HG03442 (cell line): ENCODE measurements around the gene CDKN2D.

Experiments used
- ATAC-seq: cut with Tn5 transposase; IDR thresholded peaks from one replicate; pipeline ENCODE4 v1.9.1; 2021; ENCODE audit warnings: mild to moderate bottlenecking, moderate library complexity; ENCODE audit not compliant: unreplicated experiment

Gene CDKN2D

DNA sequence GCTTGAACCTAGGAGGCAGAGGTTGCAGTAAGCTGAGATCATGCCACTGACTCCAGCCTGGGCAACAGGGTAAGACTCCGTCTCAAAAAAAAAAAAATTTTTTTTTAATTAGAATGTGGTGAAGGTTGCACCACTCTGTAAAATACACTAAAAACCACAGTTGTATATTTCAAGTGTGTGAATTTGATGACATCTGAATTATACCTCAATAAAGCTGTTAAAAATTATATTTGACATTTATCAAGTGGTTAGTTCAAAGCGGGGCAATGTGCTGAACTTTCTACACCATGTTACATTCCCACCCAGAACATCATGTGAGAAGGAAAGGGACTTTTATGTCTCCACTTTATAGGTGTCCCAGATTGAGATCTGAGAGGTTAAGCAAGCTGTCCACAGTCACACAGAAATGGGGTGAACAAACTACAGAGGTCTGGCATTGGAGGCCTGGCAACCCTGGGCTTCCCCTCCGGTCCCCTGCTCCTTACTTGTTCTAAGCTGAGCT is 45.6 kb downstream of the CDKN2D start:
- no peak for ATAC-seq

DNA sequence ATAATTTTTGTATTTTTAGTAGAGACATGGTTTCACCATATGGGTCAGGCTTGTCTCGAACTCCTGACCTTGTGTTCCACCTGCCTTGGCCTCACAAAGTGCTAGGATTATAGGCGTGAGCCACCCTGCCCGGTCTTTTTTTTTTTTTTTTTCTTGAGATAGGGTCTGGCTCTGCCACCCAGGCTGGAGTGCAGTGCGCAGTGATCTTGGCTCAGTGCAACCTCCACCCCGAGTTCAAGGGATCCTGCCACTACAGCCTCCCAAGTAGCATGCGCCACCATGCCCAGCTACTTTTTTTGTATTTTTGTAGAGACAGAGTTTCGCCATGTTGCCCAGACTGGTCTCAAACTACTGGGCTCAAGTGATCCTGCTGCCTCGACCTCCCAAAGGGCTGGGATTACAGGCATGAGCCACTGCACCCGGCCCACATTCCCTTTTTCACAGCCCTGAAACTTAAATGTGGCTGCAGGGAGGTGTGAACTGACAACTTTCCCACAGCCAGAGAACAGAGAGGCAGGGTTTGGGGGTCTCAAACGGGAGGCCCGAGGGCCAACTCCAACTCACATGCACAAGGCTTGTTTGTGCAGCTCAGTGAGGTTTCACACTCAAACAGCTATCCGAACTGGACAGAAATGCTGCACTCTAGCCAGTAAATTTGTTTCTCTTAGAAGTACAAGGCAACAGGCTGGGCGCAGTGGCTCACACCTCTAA is 47.2 kb downstream of the CDKN2D start:
- no peak for ATAC-seq

DNA sequence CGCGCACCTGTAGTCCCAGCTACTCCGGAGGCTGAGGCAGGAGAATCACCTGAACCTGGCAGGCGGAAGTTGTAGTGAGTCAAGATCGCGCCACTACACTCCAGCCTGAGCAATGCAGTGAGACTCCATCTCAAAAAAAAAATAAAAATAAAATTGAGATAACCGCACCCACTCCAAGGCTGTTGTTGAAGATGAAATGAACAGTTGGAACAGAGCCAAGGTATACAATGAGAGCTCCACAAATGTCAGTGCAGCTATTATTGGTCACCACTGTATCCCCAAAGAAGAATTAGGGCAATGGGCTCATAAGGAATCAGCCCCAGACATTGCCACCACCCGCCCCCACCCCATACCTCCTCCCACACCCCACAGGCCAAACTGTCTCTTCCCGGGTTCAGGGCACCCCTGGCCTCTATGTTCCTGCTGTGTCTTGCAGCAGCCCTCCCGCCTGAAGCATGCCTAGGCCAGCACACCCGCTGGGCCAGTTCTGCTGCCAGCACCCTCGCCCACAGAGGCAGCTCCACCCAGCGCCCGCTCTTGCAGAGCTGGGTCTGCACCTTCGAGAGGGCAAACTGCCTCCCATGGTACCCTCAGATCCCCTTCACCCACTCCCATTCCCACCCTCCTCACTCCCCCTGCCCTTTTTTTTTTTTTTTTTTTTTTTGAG is 48.0 kb downstream of the CDKN2D start:
- no peak for ATAC-seq

DNA sequence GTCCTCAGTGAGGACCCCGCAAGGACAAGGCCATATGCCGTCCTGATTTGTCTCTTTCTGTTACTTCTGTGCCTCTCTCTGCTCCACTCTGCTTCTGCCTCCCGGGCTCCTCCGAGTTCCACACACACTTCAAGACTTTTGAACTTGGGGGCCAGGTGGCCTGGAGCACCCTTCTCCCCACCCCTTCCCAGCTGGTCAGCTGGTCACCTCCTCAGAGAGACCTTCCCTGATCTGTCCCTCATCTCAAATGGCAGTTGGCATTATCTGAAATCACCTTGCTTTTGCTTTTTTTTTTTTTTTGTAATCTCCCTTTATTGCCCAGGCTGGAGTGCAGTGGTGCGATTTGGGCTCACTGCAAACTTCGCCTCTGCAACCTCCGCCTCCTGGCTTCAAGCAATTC is 49.4 kb downstream of the CDKN2D start:
- no peak for ATAC-seq

DNA sequence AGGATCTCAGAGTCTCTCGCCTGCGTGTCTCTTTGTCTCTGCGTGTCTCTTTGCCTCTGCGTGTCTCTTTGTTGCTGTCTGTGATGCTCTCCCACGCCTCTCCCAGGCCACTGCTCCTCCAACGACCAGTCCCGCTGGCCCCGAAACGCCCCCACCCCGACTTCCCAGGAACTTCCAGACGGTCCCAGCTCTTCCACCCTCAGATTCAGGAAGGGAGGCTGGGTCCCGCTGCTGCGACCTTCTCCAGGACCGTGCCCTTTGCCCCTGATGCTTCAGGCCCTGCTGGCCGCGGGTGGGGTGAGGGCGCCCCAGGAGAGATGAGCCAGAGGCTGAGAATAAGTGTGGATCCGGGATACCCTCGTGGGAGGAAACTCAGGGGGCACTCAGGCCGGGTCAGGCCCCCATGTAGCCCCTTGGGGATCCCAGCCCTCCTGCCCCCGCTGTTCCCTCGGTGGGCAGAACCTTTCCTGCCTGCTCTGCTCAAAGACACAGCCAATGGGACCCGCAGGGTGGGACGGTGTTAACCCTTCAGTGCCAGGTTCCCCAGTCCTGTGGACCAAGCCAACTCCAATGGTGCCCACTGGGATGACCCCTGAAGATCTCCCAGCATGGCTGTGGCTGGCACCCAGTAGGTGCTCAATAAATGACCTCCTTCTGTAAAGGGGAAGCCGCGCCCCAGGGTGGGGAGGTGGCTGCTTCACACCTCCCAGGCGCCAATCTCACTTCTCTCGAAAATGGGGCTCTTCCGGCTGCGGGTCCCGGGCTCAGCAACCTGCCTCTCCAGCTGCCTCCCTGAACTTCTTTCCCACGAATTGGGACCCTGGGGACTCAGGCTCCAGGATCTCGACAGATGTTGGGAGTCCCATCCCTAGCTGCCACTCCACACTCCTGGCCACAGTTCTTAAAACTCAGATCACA is 50.1 kb downstream of the CDKN2D start:
- no peak for ATAC-seq

DNA sequence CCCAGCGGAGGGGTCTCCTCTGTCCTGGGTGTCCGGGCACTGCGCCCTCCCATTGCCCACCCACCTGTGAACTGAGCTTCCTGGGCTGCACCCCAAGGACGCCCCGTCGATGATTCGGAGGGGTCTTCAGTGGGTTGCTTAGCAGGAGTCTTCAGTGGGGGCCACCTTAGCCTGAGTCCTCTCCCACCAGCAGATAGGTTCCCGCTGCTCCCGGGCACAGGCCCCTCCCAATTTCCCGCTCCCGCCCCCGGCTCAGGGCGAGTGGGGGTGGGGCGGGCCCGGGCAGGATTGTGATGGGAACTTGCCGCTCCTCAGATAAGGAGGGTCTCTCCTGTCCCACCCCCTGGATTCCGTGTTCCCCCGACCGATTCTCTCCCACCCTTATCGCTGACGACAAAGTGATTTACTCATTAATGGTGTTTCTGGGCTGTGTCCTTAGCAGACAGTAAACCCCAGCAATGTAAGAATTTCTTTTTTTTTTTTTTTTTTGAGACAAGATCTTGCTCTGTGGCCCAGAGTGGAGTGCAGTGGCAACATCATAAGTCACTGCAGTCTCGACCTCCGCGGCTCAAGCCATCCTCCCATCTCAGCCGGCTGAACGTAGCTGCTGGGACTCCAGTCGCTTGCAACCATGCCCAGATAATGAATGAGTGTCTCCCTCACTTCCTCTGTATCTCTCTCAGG is 50.9 kb downstream of the CDKN2D start:
- ATAC-seq = no peak

DNA sequence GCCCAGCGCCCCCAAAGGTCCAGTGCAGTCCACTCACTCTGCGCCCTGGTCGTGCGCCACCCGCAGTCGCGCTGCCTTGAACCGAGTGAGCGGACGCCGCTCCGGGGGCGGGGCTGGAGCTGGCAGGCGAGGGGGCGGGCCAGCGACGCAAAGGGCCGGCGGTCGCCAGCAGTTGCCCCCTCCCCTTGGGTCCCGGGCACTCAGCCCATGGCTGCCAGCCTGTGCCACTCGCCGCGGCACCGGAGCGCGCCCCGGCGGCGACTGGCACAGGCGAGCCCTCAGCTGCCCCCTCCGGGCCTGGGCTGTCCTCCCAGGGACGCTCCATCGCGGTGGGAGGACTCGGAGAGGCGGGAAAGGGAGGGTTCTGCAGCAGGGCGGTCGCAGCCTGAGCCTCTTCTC is 51.4 kb downstream of the CDKN2D start, which contains the start of gene S1PR5:
Gene S1PR5 (minus strand): TSS at position 87 of the 399 bp plus-strand sequence. CDS start 2,436 bp downstream, outside the sequence.
- no peak for ATAC-seq

DNA sequence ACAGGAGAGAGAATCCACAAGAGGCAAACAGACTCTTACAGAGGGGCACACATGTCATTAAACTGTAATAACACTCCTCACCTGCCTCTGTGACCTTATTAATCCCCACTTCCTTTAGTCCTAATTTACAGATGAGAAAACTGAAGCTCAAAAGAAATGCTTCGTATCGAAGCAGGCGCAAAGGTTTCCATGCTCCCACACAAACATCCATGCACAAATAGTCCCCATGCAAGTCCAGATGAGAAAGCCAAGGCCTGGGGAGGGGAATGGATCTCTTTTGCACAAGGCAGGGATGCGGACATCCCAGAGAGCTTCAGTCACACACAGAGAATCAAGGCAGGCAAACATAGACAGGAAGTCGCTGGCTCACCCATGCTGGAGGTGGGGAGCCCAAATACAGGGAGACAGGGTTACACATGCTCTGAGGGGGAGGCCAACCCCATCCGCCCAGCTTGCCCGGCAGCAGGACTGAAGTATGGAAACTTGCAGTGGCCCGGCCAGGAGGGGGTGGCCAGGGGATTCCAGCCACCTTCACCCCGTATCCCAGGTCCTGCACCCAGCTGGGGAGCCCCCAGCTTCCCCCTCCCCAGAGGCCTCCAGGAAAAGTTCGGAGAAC is 52.0 kb downstream of the CDKN2D start:
- no peak for ATAC-seq
